Lung (tissue), 12 donors: ENCODE results near the gene CNTN5. TPM values are rescaled to one million over a fixed set of nuclear protein-coding genes. Genes with fewer than 3 reads are reported as not detected.
A peak's percentile ranks its signal among the peaks of the same experiment; 100 is the strongest.

Source experiments
- ATAC-seq: fragments of 200-7000 bp; cut with Tn5 transposase; one replicate; pipeline ENCODE4 v1.9.1; 2020; ENCODE audit warnings: moderate number of reproducible peaks; ENCODE audit not compliant: insufficient read depth, low FRiP score
- DNase-seq, 3 donors: peaks; one replicate each; pipeline ENCODE4 v3.0.0-alpha.2; 2013 to 2017
- H3K27ac ChIP-seq, 2 donors: one replicate each; pipeline ENCODE4 v1.5.1; 2013; ENCODE audit warnings: mild to moderate bottlenecking in 2 of 2, moderate library complexity in 2 of 2, control low read depth in 1 of 2, inconsistent platforms in 1 of 2, low read depth in 1 of 2, low read length in 1 of 2
- H3K27me3 ChIP-seq, 3 donors: one replicate each; pipeline ENCODE4 v1.5.1; 2013; ENCODE audit warnings: low read length in 2 of 3; ENCODE audit not compliant: control insufficient read depth in 3 of 3, insufficient read depth in 3 of 3
- H3K36me3 ChIP-seq, 4 donors: one replicate each; pipeline ENCODE4 v1.5.1; 2013; ENCODE audit warnings: low read length in 4 of 4, mild to moderate bottlenecking in 1 of 4, moderate library complexity in 1 of 4; ENCODE audit not compliant: control insufficient read depth in 4 of 4, insufficient read depth in 4 of 4
- H3K4me1 ChIP-seq, 5 donors: one replicate each; pipeline ENCODE4 v1.5.1; 2013; ENCODE audit warnings: low read length in 5 of 5, mild to moderate bottlenecking in 2 of 5, moderate library complexity in 1 of 5; ENCODE audit not compliant: control insufficient read depth in 5 of 5, insufficient read depth in 5 of 5
- H3K4me3 ChIP-seq: one replicate; pipeline ENCODE4 v1.5.1; 2013; ENCODE audit warnings: mild to moderate bottlenecking, control low read depth, moderate library complexity
- H3K9ac ChIP-seq, 2 donors: one replicate each; pipeline ENCODE4 v1.5.1; 2013; ENCODE audit warnings: low read length in 2 of 2, control low read depth in 1 of 2; ENCODE audit not compliant: insufficient read depth in 1 of 2
- H3K9me3 ChIP-seq, 4 donors: one replicate each; pipeline ENCODE4 v1.5.1; 2013; ENCODE audit warnings: low read length in 3 of 4, mild to moderate bottlenecking in 1 of 4, moderate library complexity in 1 of 4; ENCODE audit not compliant: control insufficient read depth in 4 of 4, insufficient read depth in 3 of 4
- CTCF ChIP-seq: IDR thresholded peaks from 2 replicates; pipeline ENCODE4 v1.5.1; 2012; ENCODE audit warnings: mild to moderate bottlenecking; ENCODE audit errors: control extremely low read depth, extremely low read depth
- WGBS, 2 donors: extraction: QIAGEN DNeasy Blood & Tissue Kit; methylation state at CpG; one replicate each; pipeline ENCODE4 v1.1.7; 2013; 5-methylcytosine and 5-hydroxymethylcytosine counted together
- polyA plus RNA-seq, 2 donors: library from polyadenylated mRNA; stranded (reverse); fragments of 200-250 nt; gene quantifications; one replicate each; pipeline ENCODE4 v1.2.1, GENCODE V29; 2013
- total RNA-seq, 2 donors: library from RNA; depleted of rRNA in 1 of 2; stranded (reverse); fragments of >200 nt in 1 of 2; gene quantifications; one replicate each; pipeline ENCODE4 v1.2.1, GENCODE V29; 2014 to 2021
- donor health status: control.
- donor health status: control.
- donor health status: Bipolar disorder and iron deficiency.
- donor health status: healthy.
- donor health status: DM: yes; HTN: yes; CAD: no.

CNTN5 gene
- total and polyA plus RNA-seq, 4 donors = 0.10 to 0.80 (median 0.44) TPM

- H3K9me3 ChIP-seq = no peaks in the 10 kb centered on the region
- no peak overlapping the region for H3K27ac ChIP-seq
- H3K9ac ChIP-seq = no peak overlapping the region
- 71 to 78% methylated on average over 5 of the region's 5 CpGs for WGBS, 2 donors
- no peaks in the 10 kb centered on the region for H3K36me3 ChIP-seq
- ATAC-seq (no peak), DNase-seq (peak in 2 of 3 donors; percentile 9 to 12)
- no peaks in the 10 kb centered on the region for H3K27me3 ChIP-seq
- no peak overlapping the region for H3K4me3 ChIP-seq
- H3K4me1 ChIP-seq = peaks cover 0 to 2% (median 0%) of the 10 kb centered on the region in 5 donors
- no peak for TF ChIP-seq CTCF
Measured at GRCh38 chr11:99349151-99349673, 328.5 kb downstream of the CNTN5 start.

- DNase-seq (peak in 2 of 3 donors; percentile 11 to 12), ATAC-seq (no peak)
- Histone ChIP-seq H3K9ac (no peak overlapping the region), H3K27me3 (no peaks in the 10 kb centered on the region), H3K9me3 (no peaks in the 10 kb centered on the region), H3K4me3 (no peak overlapping the region), H3K36me3 (no peaks in the 10 kb centered on the region), H3K4me1 (peaks cover 0 to 2% (median 0%) of the 10 kb centered on the region in 5 donors), H3K27ac (no peak overlapping the region)
- TF ChIP-seq CTCF = no peak
- WGBS, 2 donors = 37 to 44% methylated on average over 1 of the region's 1 CpG
Measured at GRCh38 chr11:99351624-99352023, 330.9 kb downstream of the CNTN5 start.

GRCh38 chr11:99352642-99353041, 331.9 kb downstream of the CNTN5 start:
- Histone ChIP-seq H3K4me1 (peaks cover 0 to 2% (median 0%) of the 10 kb centered on the region in 5 donors), H3K4me3 (no peak overlapping the region), H3K27ac (no peak overlapping the region), H3K36me3 (no peaks in the 10 kb centered on the region), H3K9ac (no peak overlapping the region), H3K27me3 (no peaks in the 10 kb centered on the region), H3K9me3 (no peaks in the 10 kb centered on the region)
- no peak for ATAC-seq
- 76 to 82% methylated on average over 5 of the region's 5 CpGs for WGBS, 2 donors
- no peak for DNase-seq
- no peak for TF ChIP-seq CTCF

GRCh38 chr11:99366546-99366945, 345.8 kb downstream of the CNTN5 start:
- Histone ChIP-seq H3K4me3 (no peak overlapping the region), H3K9me3 (no peaks in the 10 kb centered on the region), H3K36me3 (no peaks in the 10 kb centered on the region), H3K9ac (no peak overlapping the region), H3K27me3 (no peaks in the 10 kb centered on the region), H3K4me1 (peaks cover 0 to 3% (median 0%) of the 10 kb centered on the region in 5 donors), H3K27ac (no peak overlapping the region)
- ATAC-seq (no peak), DNase-seq (no peak)
- no peak for TF ChIP-seq CTCF
- 86 to 87% methylated on average over 7 of the region's 7 CpGs for WGBS, 2 donors
